Gastrocnemius medialis (tissue), 4 donors: Measurements from ENCODE around the gene RLN3. TPM values are rescaled to one million over a fixed set of nuclear protein-coding genes. Genes with fewer than 3 reads are reported as not detected.

Experiments
- ATAC-seq, 2 donors: fragments of 150-250 bp; one replicate each; pipeline ENCODE4 v1.9.1; 2016
- DNase-seq, 2 donors: peaks; one replicate each; pipeline ENCODE4 v3.0.0-alpha.2; 2019
- H3K27ac ChIP-seq, 4 donors: fragments of 200-600 bp; sonication (generic); 1 replicate in 1 of 4; 2 replicates in 3 of 4; pipeline ENCODE4 v1.5.1; 2016 to 2018; ENCODE audit warnings: mild to moderate bottlenecking in 2 of 4, moderate library complexity in 1 of 4
- H3K27me3 ChIP-seq, 3 donors: fragments of 200-600 bp; sonication (generic) in 2 of 3; 1 replicate in 1 of 3; 2 replicates in 2 of 3; pipeline versions ENCODE4 v1.5.1 to v1.6.0; 2016 to 2019; ENCODE audit warnings: mild to moderate bottlenecking in 1 of 3, moderate library complexity in 1 of 3
- H3K36me3 ChIP-seq, 2 donors: fragments of 200-600 bp; sonication (generic) in 1 of 2; one replicate each; pipeline ENCODE4 v1.5.1; 2017 to 2018
- H3K4me1 ChIP-seq, 2 donors: fragments of 200-600 bp; sonication (generic) in 1 of 2; one replicate each; pipeline ENCODE4 v1.5.1; 2016 to 2017; ENCODE audit warnings: mild to moderate bottlenecking in 2 of 2
- H3K4me3 ChIP-seq, 4 donors: fragments of 200-600 bp; sonication (generic) in 3 of 4; 1 replicate in 1 of 4; 2 replicates in 3 of 4; pipeline ENCODE4 v1.5.1; 2016 to 2019; ENCODE audit warnings: mild to moderate bottlenecking in 2 of 4
- H3K9me3 ChIP-seq, 3 donors: fragments of 200-600 bp; sonication (generic) in 2 of 3; 1 replicate in 1 of 3; 2 replicates in 2 of 3; pipeline ENCODE4 v1.5.1; 2016 to 2019
- CTCF ChIP-seq, 5 experiments: fragments of 450-650 bp in 3 of 5; fragments of 200-600 bp in 2 of 5; sonication (generic) in 2 of 5; IDR thresholded peaks in 4 of 5; conservative IDR thresholded peaks in 1 of 5; 1 replicate in 4 of 5; 2 replicates in 1 of 5; pipeline ENCODE4 v1.5.1; 2016 to 2019; ENCODE audit warnings: antibody characterized with exemption in 5 of 5, mild to moderate bottlenecking in 3 of 5, moderate library complexity in 3 of 5
- POLR2A ChIP-seq, 2 donors: fragments of 450-650 bp; IDR thresholded peaks; one replicate each; pipeline ENCODE4 v1.6.1; 2017; ENCODE audit warnings: antibody characterized with exemption in 2 of 2, mild to moderate bottlenecking in 2 of 2, moderate library complexity in 2 of 2
- in situ Hi-C, 4 donors: fragments of 200-750 bp; cut with MboI; loops; one replicate each; pipeline versions ENCODE4 v1.15.0 to v1.8.0; 2017; ENCODE audit warnings: low sequenced_read_pairs in 4 of 4
- intact Hi-C: fragments of 100-400 bp; cut with DNase I; formaldehyde crosslinking; loops from one replicate; pipeline ENCODE4 v1.15.1; 2023; ENCODE audit warnings: low total_unique reads
- total RNA-seq, 4 donors: library from RNA; depleted of rRNA; stranded (reverse); fragments of >200 nt; gene quantifications; one replicate each; pipeline versions ENCODE4 v1.1.0 to v1.2.3, GENCODE V29; 2016

RLN3 gene
- total RNA-seq, 4 donors from 2014 or later: not detected

GRCh38 chr19:14006085-14006765 lies 21.7 kb upstream of the RLN3 start, which contains the start of gene RFX1:
RFX1 (minus strand) TSS chr19:14006320; CDS start chr19:13993843, 12,477 bp downstream.
- Histone ChIP-seq H3K4me3 (peak within 1 kb of the TSS; percentile 84 to 97 (median 92)), H3K4me1 (peaks cover 35 to 45% of the 10 kb centered on the region in 2 donors), H3K36me3 (no peaks in the 10 kb centered on the region), H3K9me3 (no peaks in the 10 kb centered on the region), H3K27me3 (no peaks in the 10 kb centered on the region), H3K27ac (peak within 1 kb of the TSS; percentile 96 to 100 (median 99))
- ATAC-seq (peak; percentile 82 to 85), DNase-seq (peak; percentile 99 to 100)
- TF ChIP-seq CTCF (IDR thresholded peaks at IDR 0.05 in 4 of 5, conservative IDR thresholded peaks at IDR 0.05 in 1 of 5): peak in 1 of 5 experiments; percentile 41
- TF ChIP-seq POLR2A (IDR thresholded peaks at IDR 0.05): no peak
- intact Hi-C loops: loop anchor here (1.0 to 10.0 kb wide), 7 partner anchors 54 to 556 kb away; partner anchors contain the start of genes ASF1B, BRME1, CC2D1A and DCAF15
- in situ Hi-C loops: no loop called here

- Histone ChIP-seq H3K9me3 (no peaks in the 10 kb centered on the region), H3K36me3 (no peaks in the 10 kb centered on the region), H3K27me3 (no peaks in the 10 kb centered on the region), H3K27ac (peak overlapping the region; percentile 96 to 100 (median 98)), H3K4me3 (peak overlapping the region; percentile 84 to 88 (median 86)), H3K4me1 (peaks cover 33 to 39% of the 10 kb centered on the region in 2 donors)
- peak; percentile 29 to 39 for ATAC-seq
- intact Hi-C loops (loop anchor here (1.0 to 10.0 kb wide), 7 partner anchors 55 to 555 kb away; partner anchors contain the start of genes ASF1B, BRME1, CC2D1A and DCAF15), in situ Hi-C loops (no loop called here)
- TF ChIP-seq POLR2A (IDR thresholded peaks at IDR 0.05) (peak; percentile 31 to 55), CTCF (IDR thresholded peaks at IDR 0.05 in 4 of 5, conservative IDR thresholded peaks at IDR 0.05 in 1 of 5) (peak in 1 of 5 experiments; percentile 15)
- DNase-seq: no peak
Measured at GRCh38 chr19:14006766-14007562, 21.0 kb upstream of the RLN3 start.

- ATAC-seq (no peak), DNase-seq (no peak)
- in situ Hi-C loops: no loop called here
- no peak overlapping the region for H3K27ac ChIP-seq
- H3K4me1 ChIP-seq: no peaks in the 10 kb centered on the region
- no peaks in the 10 kb centered on the region for H3K36me3 ChIP-seq
- H3K9me3 ChIP-seq: no peaks in the 10 kb centered on the region
- H3K27me3 ChIP-seq: no peaks in the 10 kb centered on the region
- no peak for TF ChIP-seq POLR2A (IDR thresholded peaks at IDR 0.05)
- no peak for TF ChIP-seq CTCF (IDR thresholded peaks at IDR 0.05 in 4 of 5, conservative IDR thresholded peaks at IDR 0.05 in 1 of 5)
- H3K4me3 ChIP-seq: no peak overlapping the region
- intact Hi-C loops: no loop called here
Measured at GRCh38 chr19:14012378-14012915, 15.5 kb upstream of the RLN3 start.

DNA sequence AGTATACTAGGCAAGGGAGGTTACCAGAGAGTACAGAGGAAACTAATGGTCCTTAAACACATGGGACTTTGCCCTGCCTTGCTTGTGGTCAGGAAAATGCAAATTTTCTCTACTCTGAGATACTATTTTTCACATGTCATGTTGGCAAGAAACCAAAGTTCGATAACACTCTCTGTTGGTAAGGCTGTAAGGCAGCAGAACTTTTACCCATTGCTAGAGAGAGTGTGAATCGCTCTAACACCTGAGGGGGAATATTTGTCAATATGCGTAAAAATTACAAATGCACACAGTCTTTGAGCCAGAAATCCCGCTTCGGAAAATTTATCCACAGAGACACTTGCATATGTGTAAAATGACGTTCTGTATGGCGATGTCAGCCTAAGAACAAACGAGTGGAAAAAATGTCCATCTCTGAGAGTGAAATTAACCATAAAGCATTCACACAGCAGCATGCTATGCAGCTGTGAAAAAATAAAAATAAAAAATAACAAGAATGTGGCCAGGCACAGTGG lies 12.4 kb upstream of the RLN3 start:
- no peak for DNase-seq
- TF ChIP-seq POLR2A (IDR thresholded peaks at IDR 0.05) (no peak), CTCF (IDR thresholded peaks at IDR 0.05 in 4 of 5, conservative IDR thresholded peaks at IDR 0.05 in 1 of 5) (no peak)
- no peaks in the 10 kb centered on the region for H3K36me3 ChIP-seq
- H3K4me3 ChIP-seq: no peak overlapping the region
- in situ Hi-C loops (no loop called here), intact Hi-C loops (no loop called here)
- H3K9me3 ChIP-seq: no peaks in the 10 kb centered on the region
- H3K27me3 ChIP-seq: no peaks in the 10 kb centered on the region
- ATAC-seq: no peak
- no peak overlapping the region for H3K27ac ChIP-seq
- H3K4me1 ChIP-seq: no peaks in the 10 kb centered on the region
